Immature natural killer cell (primary cell): ENCODE measurements around the gene SCN3A. TPM values are rescaled to one million over a fixed set of nuclear protein-coding genes. Genes with fewer than 3 reads are reported as not detected.

Source experiments
- DNase-seq, 3 donors: peaks; one replicate each; pipeline ENCODE4 v3.0.0; 2022; ENCODE audit warnings: mixed read lengths in 1 of 3
- H3K27ac Mint-ChIP-seq, 6 donors: one replicate each; pipeline ENCODE4 v1.8.0; 2020; ENCODE audit warnings: mixed read lengths in 6 of 6, mild to moderate bottlenecking in 5 of 6, inconsistent platforms in 4 of 6, moderate library complexity in 3 of 6
- H3K27me3 Mint-ChIP-seq, 3 donors: one replicate each; pipeline ENCODE4 v1.8.0; 2020 to 2021; ENCODE audit warnings: low read depth in 3 of 3, mild to moderate bottlenecking in 3 of 3, mixed read lengths in 3 of 3, moderate library complexity in 3 of 3, inconsistent platforms in 1 of 3
- H3K36me3 Mint-ChIP-seq, 3 donors: one replicate each; pipeline ENCODE4 v1.8.0; 2020; ENCODE audit warnings: mixed read lengths in 3 of 3, inconsistent platforms in 2 of 3, mild to moderate bottlenecking in 2 of 3
- H3K4me1 Mint-ChIP-seq, 2 donors: one replicate each; pipeline ENCODE4 v1.8.0; 2020; ENCODE audit warnings: inconsistent platforms in 2 of 2, mild to moderate bottlenecking in 2 of 2, mixed read lengths in 2 of 2, moderate library complexity in 1 of 2
- H3K4me3 Mint-ChIP-seq, 5 donors: one replicate each; pipeline ENCODE4 v1.8.0; 2020; ENCODE audit warnings: mild to moderate bottlenecking in 5 of 5, mixed read lengths in 5 of 5, inconsistent platforms in 3 of 5, moderate library complexity in 3 of 5
- H3K9me3 Mint-ChIP-seq, 6 donors: one replicate each; pipeline ENCODE4 v1.8.0; 2020; ENCODE audit warnings: mild to moderate bottlenecking in 6 of 6, mixed read lengths in 6 of 6, inconsistent platforms in 4 of 6, moderate library complexity in 3 of 6
- polyA plus RNA-seq, 3 donors: library from polyadenylated mRNA; unstranded; fragments of 300-500 nt; fragmentation: Illumina TruSeq; gene quantifications; one replicate each; pipeline ENCODE4 v1.2.3, GENCODE V29; 2021

SCN3A gene
- polyA plus RNA-seq, 3 donors from 2014 or later, result not detected

- no peak for DNase-seq
- no peaks in the 10 kb centered on the region for H3K36me3 Mint-ChIP-seq
- no peak overlapping the region for H3K4me3 Mint-ChIP-seq
- peaks cover 0 to 3% (median 2%) of the 10 kb centered on the region in 3 donors for H3K27me3 Mint-ChIP-seq
- H3K9me3 Mint-ChIP-seq, result peaks cover 0 to 3% (median 0%) of the 10 kb centered on the region in 6 donors
- H3K27ac Mint-ChIP-seq, result no peak overlapping the region
- H3K4me1 Mint-ChIP-seq, result no peaks in the 10 kb centered on the region
Measured at GRCh38 chr2:165115258-165115657, 88.6 kb downstream of the SCN3A start.

- Mint-ChIP-seq H3K4me1 (no peaks in the 10 kb centered on the region), H3K4me3 (no peak overlapping the region), H3K9me3 (no peaks in the 10 kb centered on the region), H3K36me3 (no peaks in the 10 kb centered on the region), H3K27me3 (peaks cover 0 to 3% (median 2%) of the 10 kb centered on the region in 3 donors), H3K27ac (no peak overlapping the region)
- DNase-seq, result no peak
Measured at GRCh38 chr2:165114346-165114939, 89.4 kb downstream of the SCN3A start.

- no peak for DNase-seq
- Mint-ChIP-seq H3K4me3 (no peak overlapping the region), H3K27me3 (peaks cover 0 to 3% (median 2%) of the 10 kb centered on the region in 3 donors), H3K27ac (no peak overlapping the region), H3K4me1 (no peaks in the 10 kb centered on the region), H3K36me3 (no peaks in the 10 kb centered on the region), H3K9me3 (no peaks in the 10 kb centered on the region)
Measured at GRCh38 chr2:165113414-165113813, 90.4 kb downstream of the SCN3A start.

- peaks cover 0 to 3% (median 2%) of the 10 kb centered on the region in 3 donors for H3K27me3 Mint-ChIP-seq
- no peaks in the 10 kb centered on the region for H3K9me3 Mint-ChIP-seq
- H3K4me3 Mint-ChIP-seq, result no peak overlapping the region
- H3K4me1 Mint-ChIP-seq, result no peaks in the 10 kb centered on the region
- no peak for DNase-seq
- H3K27ac Mint-ChIP-seq, result no peak overlapping the region
- no peaks in the 10 kb centered on the region for H3K36me3 Mint-ChIP-seq
Measured at GRCh38 chr2:165112789-165113188, 91.1 kb downstream of the SCN3A start.

GRCh38 chr2:165112133-165112573 lies 91.7 kb downstream of the SCN3A start:
- Mint-ChIP-seq H3K9me3 (no peaks in the 10 kb centered on the region), H3K27me3 (peaks cover 0 to 3% (median 2%) of the 10 kb centered on the region in 3 donors), H3K36me3 (no peaks in the 10 kb centered on the region), H3K27ac (no peak overlapping the region), H3K4me1 (no peaks in the 10 kb centered on the region), H3K4me3 (no peak overlapping the region)
- no peak for DNase-seq

- H3K4me1 Mint-ChIP-seq, result no peaks in the 10 kb centered on the region
- H3K36me3 Mint-ChIP-seq, result no peaks in the 10 kb centered on the region
- peaks cover 0 to 3% (median 0%) of the 10 kb centered on the region in 3 donors for H3K27me3 Mint-ChIP-seq
- no peak overlapping the region for H3K27ac Mint-ChIP-seq
- DNase-seq, result no peak
- H3K9me3 Mint-ChIP-seq, result no peaks in the 10 kb centered on the region
- no peak overlapping the region for H3K4me3 Mint-ChIP-seq
Measured at GRCh38 chr2:165110394-165110793, 93.5 kb downstream of the SCN3A start.

- Mint-ChIP-seq H3K27me3 (peaks cover 0 to 4% (median 0%) of the 10 kb centered on the region in 3 donors), H3K4me3 (no peak overlapping the region), H3K9me3 (no peaks in the 10 kb centered on the region), H3K27ac (no peak overlapping the region), H3K4me1 (no peaks in the 10 kb centered on the region), H3K36me3 (no peaks in the 10 kb centered on the region)
- DNase-seq, result no peak
Measured at GRCh38 chr2:165109915-165110314, 93.9 kb downstream of the SCN3A start.

- Mint-ChIP-seq H3K27me3 (peaks cover 0 to 2% (median 0%) of the 10 kb centered on the region in 3 donors), H3K9me3 (no peaks in the 10 kb centered on the region), H3K4me3 (no peak overlapping the region), H3K36me3 (no peaks in the 10 kb centered on the region), H3K4me1 (no peaks in the 10 kb centered on the region), H3K27ac (no peak overlapping the region)
- no peak for DNase-seq
Measured at GRCh38 chr2:165105926-165106325, 97.9 kb downstream of the SCN3A start.

- H3K9me3 Mint-ChIP-seq, result peaks cover 0 to 5% (median 0%) of the 10 kb centered on the region in 6 donors
- no peak for DNase-seq
- H3K36me3 Mint-ChIP-seq, result no peaks in the 10 kb centered on the region
- H3K4me3 Mint-ChIP-seq, result no peak overlapping the region
- H3K4me1 Mint-ChIP-seq, result no peaks in the 10 kb centered on the region
- no peaks in the 10 kb centered on the region for H3K27me3 Mint-ChIP-seq
- no peak overlapping the region for H3K27ac Mint-ChIP-seq
Measured at GRCh38 chr2:165087933-165088901, 115.6 kb downstream of the SCN3A start.

GRCh38 chr2:165086337-165086736 lies 117.5 kb downstream of the SCN3A start:
- H3K27me3 Mint-ChIP-seq, result no peaks in the 10 kb centered on the region
- peaks cover 0 to 8% (median 0%) of the 10 kb centered on the region in 3 donors for H3K36me3 Mint-ChIP-seq
- H3K9me3 Mint-ChIP-seq, result peaks cover 0 to 17% (median 9%) of the 10 kb centered on the region in 6 donors
- no peaks in the 10 kb centered on the region for H3K4me1 Mint-ChIP-seq
- H3K4me3 Mint-ChIP-seq, result no peak overlapping the region
- DNase-seq, result no peak
- H3K27ac Mint-ChIP-seq, result no peak overlapping the region

GRCh38 chr2:165083326-165083725 lies 120.5 kb downstream of the SCN3A start:
- Mint-ChIP-seq H3K9me3 (peaks cover 0 to 17% (median 9%) of the 10 kb centered on the region in 6 donors), H3K27me3 (peaks cover 0 to 2% (median 0%) of the 10 kb centered on the region in 3 donors), H3K4me1 (no peaks in the 10 kb centered on the region), H3K27ac (no peak overlapping the region), H3K36me3 (peaks cover 0 to 8% (median 0%) of the 10 kb centered on the region in 3 donors), H3K4me3 (no peak overlapping the region)
- no peak for DNase-seq

GRCh38 chr2:165082479-165082878 lies 121.4 kb downstream of the SCN3A start:
- peaks cover 0 to 4% (median 1%) of the 10 kb centered on the region in 3 donors for H3K27me3 Mint-ChIP-seq
- no peak overlapping the region for H3K27ac Mint-ChIP-seq
- H3K4me1 Mint-ChIP-seq, result no peaks in the 10 kb centered on the region
- H3K9me3 Mint-ChIP-seq, result peaks cover 0 to 17% (median 9%) of the 10 kb centered on the region in 6 donors
- H3K4me3 Mint-ChIP-seq, result no peak overlapping the region
- H3K36me3 Mint-ChIP-seq, result peaks cover 0 to 8% (median 0%) of the 10 kb centered on the region in 3 donors
- DNase-seq, result no peak

GRCh38 chr2:165081276-165081675 lies 122.6 kb downstream of the SCN3A start:
- Mint-ChIP-seq H3K27ac (no peak overlapping the region), H3K4me3 (no peak overlapping the region), H3K27me3 (peaks cover 0 to 4% (median 1%) of the 10 kb centered on the region in 3 donors), H3K9me3 (peaks cover 0 to 17% (median 9%) of the 10 kb centered on the region in 6 donors), H3K4me1 (no peaks in the 10 kb centered on the region), H3K36me3 (peaks cover 0 to 8% (median 0%) of the 10 kb centered on the region in 3 donors)
- no peak for DNase-seq

- Mint-ChIP-seq H3K9me3 (peaks cover 1 to 17% (median 11%) of the 10 kb centered on the region in 6 donors), H3K27ac (no peak overlapping the region), H3K4me1 (no peaks in the 10 kb centered on the region), H3K36me3 (peaks cover 0 to 8% (median 0%) of the 10 kb centered on the region in 3 donors), H3K27me3 (peaks cover 0 to 4% (median 1%) of the 10 kb centered on the region in 3 donors), H3K4me3 (no peak overlapping the region)
- DNase-seq, result no peak
Measured at GRCh38 chr2:165079432-165079831, 124.4 kb downstream of the SCN3A start.
